HG03039 (cell line): ENCODE results near the gene PCGF3.
"Not testable (repeated sequence)": the region's sequence is repeated elsewhere in the genome, so short reads cannot be mapped to it uniquely, and the experiment has no call there.

Source experiments
- ATAC-seq: cut with Tn5 transposase; IDR thresholded peaks from one replicate; pipeline ENCODE4 v1.9.1; 2021; ENCODE audit warnings: mild to moderate bottlenecking, moderate library complexity; ENCODE audit not compliant: unreplicated experiment

PCGF3 gene

DNA sequence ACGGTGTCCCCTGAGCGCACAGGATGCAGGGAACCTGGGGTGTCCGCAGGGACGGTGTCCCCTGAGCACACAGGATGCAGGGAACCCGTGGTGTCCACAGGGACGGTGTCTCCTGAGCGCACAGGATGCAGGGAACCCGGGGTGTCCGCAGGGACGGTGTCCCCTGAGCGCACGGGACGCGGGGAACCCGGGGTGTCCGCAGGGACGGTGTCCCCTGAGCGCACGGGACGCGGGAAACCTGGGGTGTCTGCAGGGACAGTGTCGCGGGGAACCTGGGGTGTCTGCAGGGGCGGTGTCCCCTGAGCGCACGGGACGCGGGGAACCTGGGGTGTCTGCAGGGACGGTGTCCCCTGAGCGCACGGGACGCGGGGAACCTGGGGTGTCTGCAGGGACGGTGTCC, 30.9 kb downstream of the PCGF3 start:
- not testable (repeated sequence) for ATAC-seq

DNA sequence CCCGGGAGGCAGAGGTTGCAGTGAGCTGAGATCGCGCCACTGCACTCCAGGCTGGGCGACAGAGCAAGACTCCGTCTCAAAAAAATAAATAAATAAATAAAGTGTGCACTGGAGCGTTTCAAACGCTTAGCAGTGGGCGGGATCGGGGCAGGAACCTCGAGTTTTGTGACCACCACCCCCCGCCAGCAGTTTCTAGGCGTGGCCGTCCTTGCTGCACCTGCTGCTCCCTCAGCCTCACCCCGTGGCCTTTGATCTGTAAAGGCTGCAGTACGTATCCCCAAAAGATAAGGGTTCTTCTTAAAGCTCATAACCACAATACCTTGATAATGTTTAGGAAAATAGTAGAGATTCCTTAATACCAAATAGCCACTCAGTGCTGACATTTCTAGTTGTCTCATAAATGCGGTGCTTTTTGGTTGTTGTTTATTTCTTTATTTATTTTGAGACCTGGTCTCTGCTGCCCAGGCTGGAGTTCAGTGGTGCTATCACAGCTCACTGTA, 33.2 kb downstream of the PCGF3 start:
- ATAC-seq, result no peak

DNA sequence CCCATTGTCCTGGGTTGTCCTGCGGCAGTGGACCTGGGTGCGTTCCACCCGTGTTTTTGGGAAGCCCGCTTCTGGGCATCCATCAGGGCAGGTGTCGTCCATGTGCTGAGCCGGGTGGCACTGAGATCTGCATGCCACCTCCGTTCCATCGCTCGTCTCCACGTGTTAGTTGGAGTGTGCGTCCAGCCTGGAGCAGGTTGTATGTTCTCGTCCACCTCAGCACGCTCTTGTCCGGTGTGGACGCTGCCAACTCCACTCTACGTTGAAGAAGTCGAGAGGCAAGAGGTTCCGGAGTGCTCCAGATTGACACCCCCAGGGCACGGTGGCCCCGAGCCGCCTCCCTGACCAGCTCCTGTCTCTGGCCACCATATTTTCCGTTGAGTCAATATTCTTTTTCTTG, 33.9 kb downstream of the PCGF3 start:
- no peak for ATAC-seq

DNA sequence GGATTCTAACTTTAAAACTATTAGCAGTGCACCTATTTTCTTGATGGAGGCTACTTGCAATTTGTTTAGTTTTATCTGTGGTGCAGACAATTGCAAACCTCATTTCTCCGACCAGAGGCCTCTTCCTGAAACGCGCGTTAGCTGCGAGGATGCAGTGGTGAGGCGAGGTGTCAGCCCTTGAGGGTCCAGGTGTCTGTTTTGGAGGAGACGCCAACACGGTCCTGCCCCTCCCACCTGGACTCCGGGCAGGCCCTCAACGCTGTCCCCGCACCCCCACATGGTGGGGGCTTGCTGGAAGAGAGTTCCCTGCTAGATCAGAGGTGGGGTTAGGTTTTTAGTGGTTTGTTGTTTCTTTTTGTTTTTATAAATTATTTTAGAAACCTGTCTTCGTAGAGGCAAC, 34.4 kb downstream of the PCGF3 start:
- ATAC-seq, result no peak

DNA sequence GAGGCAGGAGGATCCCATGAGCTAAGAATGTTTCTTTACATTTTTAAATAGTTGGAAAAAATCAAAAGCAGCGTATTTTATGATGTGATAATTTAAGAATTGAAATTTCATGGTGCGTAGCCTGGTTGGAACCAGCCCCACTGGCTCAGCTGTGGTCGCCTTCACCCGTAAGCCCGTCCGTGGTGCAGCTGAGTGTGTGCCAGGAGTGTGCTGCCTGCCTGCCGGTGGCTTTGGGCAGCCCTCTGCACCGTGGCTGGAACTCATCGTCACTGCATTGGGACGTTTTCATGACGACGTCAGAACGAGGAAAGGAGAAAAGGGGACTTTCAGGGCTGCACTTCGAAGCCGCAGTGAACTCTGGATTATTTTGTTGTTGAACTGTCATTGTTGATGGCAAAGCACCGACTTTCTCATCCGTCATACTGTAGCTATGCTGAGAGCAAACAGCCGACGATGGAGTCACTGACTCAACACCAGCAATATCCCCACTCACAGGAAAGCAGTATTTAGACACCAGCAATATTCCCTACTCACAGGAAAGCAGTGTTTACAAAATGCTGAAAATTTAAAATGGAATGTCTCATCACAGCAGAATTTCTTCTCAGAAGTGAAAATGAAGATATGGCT, 35.1 kb downstream of the PCGF3 start:
- no peak for ATAC-seq

DNA sequence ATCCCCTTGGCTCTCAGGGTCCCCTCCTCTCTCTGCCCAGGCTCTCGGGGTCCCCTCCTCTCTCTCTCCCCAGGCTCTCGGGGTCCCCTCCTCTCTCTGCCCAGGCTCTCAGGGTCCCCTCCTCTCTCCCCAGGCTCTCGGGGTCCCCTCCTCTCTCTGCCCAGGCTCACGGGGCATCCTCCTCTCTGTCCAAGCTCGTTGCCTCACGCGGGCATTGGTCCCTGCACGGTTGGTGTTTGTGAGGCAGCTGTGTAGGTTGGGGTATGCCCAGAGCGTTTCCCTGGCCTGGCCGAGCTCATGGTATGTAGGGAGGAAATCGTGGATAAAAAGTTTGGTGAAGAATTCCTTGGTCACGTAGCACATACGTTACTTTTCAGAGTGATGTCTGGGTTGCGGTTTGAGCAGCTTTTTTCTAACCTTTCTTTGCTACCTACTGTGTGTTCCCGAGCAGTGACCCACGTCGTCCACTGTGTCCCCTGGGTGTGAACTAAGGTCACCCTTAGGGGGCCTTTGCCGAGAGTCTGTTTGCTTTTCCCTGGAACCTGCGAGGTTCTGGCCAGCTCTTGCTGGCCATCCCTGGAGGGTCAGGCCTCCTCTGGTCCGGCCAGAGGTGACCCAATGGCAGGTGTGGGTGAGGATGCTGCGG, 36.6 kb downstream of the PCGF3 start:
- no peak for ATAC-seq

DNA sequence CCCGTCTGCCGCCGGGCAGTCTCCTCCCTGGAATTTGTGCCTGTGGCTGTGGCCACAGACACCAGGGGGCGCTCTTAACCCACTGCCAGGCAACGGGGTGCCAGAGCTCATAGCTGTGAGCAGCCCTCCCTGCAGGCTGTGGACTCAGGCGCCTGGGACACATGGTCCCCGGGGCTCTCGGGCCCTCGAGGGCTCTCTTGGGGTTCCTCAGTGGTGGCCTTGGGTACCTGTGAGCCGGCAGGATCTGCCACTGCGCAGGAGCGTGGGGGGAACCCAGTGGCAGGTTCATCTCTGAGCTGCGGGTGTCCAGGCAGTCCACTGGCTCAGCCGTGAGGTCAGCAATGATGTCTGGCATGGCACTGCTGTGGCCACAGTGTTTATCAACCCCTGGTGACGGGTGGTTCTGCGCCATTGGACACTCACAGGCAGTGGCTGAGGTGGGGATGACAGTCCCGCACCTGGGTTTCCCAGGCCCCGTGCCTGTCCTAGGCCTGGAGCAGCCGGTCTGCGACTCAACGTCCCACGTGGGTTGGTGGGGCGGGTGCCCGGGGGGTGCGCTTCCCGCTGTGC, 37.2 kb downstream of the PCGF3 start:
- ATAC-seq, result no peak

DNA sequence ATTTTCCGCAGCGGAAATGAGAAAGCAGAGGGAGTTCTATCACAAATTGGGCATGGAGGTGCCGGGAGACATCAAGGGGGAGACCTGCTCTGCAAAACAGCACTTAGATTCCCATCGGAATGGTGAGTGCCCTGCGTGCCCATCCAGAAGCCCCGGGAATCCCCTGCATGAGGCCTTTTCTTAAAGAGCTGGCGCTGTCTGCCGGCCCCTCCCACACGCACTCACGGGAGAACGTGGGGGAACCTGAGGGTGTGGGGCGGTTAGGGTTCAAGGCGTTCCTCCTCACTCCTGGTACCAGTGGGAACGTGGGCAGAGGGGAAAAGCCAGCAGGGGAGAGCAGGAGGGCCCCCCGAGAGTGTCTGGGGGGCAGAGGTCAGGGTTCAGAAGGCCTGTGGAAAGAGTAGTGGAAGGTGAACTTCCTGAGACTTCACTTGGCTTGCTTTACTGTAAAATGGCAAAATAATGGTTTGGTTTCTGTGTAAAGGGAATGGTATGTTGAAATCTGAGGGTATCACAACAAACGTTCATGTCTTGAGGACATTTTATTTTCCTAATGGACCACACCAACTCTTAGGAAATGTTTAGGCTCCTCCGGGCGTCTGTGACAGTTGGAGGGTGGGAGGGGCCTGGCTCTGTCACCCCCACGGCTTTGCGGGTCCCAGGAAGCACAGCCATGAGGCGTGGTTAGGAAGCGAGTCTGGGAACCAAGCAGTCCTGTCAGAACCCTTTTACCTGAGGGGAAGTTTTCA, 38.0 kb downstream of the PCGF3 start:
- ATAC-seq, result no peak

DNA sequence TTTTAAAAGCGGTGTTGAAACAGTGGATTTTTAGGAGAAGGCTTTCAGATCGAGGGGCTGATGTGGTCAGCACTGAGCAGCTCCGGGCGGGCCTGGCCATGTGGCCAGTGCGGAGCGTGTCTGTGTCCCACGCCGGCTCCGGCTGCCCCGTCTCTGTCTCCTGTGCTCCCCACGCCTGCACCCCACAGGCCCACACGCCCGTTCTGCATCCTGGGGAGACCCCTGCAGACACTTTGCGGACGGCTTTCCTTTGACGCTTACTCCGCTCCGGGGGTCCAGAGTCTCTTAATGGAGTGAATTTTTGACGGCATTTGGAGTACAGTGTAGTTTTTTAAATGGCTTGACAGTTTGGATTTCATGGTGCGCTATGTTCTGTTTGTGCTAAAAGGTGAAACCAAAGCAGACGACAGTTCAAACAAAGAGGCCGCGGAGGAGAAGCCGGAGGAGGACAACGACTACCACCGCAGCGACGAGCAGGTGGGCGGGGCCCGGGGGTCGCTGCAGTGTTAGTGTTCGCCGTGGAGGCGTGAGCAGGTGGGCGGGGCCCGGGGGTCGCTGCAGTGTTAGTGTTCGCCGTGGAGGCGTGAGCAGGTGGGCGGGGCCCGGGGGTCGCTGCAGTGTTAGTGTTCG, 38.7 kb downstream of the PCGF3 start:
- no peak for ATAC-seq

DNA sequence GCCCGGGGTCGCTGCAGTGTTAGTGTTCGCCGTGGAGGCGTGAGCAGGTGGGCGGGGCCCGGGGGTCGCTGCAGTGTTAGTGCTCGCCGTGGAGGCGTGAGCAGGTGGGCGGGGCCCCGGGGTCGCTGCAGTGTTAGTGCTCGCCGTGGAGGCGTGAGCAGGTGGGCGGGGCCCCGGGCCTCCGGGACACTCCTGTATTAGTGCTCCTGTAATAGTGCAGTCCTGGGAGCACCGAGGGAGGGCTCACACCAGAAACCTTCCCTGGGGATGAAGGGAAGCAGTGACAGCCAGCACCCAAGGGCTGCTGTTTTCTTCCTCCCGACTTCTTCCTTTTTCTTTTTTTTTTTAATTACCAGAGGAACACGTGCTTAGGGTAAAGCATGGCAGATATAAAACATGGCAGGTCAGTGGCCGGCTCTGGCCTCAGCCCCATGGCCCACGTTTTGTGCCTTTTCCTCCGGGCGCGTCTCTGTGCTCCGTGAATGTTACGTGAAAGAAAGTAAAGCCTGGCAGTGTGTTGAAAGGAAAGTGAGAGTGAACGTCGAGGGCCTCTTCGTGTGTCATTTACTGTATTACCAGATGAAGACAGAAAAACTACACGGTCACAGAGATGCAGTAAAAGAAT, 42.0 kb downstream of the PCGF3 start:
- no peak for ATAC-seq

DNA sequence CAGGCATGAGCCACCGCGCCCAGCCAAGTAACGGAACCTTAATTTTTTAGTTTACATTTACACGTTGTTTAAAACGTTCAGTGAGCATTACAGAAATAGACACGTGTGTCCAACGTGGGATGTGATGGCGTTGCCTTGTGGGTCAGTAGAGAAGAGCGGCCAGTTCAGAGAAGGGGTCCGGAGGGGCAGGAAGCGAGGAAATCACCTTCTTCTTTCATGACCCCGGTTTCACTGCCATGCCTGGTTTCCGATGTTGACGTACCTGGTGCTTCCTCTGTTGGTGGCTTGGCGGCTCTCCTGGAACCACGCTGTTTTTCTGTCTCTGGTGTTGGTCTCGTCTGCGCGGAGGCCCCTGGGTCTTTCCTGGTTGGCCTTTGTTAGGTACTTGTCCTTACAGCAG, 42.8 kb downstream of the PCGF3 start:
- no peak for ATAC-seq

DNA sequence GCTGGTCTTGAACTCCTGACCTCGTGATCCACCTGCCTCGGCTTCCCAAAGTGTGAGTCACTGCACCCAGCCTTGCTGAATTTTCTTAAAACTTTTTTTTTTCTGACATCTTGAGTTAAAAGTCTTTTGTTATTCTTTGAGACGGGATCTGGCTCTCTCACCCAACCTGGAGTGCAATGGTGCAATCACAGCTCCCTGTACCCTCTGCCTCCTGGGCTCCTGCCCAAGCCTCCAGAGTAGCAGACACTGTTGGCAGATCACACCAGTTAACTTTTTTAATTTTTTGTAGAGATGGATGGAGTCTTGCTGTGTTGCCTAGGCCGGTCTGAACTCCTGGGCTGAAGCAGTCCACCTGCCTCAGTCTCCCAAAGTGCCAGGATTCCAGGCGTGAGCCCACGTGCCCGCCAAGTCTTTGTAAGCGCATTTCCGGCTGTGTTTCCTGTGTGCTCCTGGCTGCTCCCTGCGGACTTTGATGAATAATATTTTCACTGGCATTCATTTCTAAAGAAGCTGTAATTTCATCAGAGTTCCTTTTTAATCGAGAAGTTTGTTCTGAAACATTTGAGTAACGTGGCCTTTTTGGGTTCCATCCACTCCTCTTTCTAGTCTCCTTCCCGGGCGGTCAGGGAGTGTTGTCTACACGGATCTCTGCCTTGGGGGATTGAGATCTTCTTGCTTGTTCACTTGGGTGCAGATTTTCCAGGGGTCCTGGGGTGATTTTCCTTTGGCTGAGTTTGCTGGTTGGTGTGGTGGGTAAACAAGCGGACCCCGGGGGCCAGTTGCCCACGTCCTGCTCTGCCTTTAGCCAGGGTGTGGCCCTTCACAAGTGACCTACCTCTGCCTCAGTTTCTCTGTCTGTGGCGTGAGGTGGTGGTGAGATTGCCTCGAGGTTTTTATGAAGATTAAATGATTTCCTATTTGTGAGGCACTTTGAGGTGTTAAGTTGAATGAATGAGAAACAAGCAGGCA, 44.4 kb downstream of the PCGF3 start:
- no peak for ATAC-seq

DNA sequence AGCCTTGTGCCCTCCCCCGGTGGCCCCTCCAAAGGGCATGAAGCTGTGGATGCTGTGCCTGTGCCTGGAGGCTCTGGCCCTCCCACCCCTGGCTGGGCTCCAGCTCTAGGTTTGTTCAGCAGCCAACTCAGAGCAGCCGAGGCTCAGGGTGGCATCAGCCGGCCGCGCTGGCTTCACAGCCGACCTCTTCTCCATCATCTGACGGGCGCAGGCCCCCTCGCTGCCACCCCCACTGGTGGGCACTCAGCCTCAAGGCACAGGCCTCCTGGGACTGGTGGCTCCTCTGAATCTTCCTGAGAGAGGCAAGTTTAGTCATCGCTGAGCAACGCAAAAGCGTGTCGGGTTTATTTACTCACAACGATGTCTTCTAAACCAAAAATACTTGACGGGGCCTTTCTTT, 46.0 kb downstream of the PCGF3 start:
- no peak for ATAC-seq

DNA sequence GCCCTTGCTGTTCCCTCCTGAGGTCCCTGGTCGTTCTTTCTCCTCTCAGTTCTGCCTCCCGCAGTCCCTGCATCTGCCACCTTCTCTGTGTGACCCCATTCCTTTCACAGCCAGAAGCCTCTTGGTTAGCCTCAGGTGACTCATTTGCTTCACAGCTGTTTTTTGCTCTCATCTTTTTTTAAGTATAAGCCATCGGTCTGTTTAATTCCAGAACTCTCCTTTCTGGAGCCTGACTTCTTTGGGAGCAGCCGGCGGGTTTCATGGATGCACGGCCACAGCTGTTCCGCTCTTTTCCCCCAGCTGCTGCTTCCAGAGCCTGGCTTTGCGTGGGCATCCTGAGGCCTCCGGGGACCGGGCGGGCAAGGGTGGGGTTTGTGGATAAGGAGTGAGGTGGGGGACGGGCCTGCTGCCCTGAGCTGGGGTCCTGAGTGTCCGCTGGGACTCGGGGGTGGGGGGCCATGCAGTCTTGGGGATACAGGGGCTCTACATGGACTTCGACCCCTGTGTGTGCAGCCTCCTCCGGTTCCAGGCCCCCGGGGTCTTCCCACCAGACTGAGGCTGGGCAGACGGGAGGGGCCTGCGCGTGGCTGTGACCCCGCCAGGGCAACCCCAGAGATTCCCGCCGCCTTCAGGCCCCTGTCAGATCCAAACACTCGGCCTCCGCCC, 46.7 kb downstream of the PCGF3 start:
- ATAC-seq, result no peak

DNA sequence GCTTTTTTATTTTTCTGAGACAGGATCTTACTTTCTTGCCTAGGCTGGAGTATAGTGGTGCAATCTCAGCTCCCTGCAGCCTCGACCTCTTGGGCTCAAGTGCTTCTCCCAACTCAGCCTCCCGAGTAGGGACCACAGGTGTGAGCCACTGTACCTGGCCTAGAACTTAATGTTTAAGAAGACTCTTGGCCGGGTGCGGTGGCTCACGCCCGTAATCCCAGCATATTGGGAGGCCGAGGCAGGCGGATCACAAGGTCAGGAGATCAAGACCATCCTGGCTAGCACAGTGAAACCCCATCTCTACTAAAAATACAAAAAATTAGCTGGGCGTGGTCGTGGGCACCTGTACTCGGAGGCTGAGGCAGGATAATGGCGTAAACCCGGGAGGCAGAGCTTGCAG, 47.6 kb downstream of the PCGF3 start:
- not testable (repeated sequence) for ATAC-seq

DNA sequence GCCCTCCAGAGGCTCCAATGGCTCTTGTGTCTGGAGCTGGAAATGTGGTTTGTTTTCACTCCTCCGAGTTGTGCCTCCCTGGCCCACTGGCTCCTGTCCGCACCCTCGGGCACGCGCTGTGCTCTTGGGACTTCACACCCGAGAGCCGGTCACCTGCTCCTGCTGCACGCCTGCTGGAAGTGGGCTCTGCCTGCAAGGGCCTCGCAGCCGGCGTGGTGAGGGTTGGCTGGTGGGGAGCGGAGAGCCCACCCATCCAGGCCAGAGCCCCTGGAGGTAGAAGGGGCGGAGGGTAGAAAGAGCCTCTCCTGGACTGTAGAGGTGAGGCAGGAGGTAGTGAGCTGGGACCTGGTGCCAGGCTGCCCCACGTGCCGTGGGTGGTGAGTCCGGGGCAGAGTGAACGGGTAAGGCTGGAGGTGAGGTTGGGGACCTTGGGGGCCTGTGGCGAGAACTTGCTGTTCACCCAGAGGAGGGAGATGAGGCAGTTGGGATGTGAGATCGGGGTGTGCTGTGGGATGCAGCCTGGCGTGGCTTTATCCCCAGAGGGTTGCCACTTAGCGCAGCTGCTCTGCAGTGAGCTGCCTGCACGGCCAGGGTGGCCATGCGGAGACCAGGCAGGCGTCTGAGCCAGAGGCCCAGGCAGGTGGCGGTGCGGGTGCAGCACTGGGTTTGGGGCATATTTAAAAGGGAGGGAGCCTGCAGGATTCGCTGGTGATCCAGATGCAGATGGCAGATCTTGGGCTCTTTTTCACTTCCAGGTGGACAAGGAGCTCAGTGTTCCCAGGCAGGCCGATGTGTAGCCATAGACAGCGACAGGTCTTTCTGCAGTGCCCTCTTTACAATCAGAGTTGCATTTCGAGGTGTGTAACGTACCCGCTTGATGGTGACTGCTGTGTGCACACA, 48.8 kb downstream of the PCGF3 start:
- ATAC-seq, result no peak

DNA sequence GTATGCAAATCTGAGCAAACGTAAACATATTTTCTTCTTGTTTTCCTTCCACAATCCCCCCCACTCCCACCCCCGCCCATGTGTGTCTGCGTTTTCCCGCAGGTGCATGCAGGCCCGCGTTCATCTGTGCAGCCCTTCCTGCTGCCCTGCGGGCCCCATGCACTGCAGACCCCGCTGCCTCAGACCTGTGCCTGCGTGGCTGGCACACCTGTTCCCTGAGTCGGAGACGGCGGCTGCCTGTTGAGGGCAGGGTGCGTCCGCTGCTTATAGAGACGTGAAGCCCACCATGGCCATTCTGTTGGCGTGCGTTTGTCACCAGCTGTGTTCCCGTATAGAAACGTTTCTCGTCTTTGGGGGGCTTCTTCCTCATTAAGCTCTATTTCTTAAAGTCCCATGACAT, 51.5 kb downstream of the PCGF3 start:
- ATAC-seq, result no peak

DNA sequence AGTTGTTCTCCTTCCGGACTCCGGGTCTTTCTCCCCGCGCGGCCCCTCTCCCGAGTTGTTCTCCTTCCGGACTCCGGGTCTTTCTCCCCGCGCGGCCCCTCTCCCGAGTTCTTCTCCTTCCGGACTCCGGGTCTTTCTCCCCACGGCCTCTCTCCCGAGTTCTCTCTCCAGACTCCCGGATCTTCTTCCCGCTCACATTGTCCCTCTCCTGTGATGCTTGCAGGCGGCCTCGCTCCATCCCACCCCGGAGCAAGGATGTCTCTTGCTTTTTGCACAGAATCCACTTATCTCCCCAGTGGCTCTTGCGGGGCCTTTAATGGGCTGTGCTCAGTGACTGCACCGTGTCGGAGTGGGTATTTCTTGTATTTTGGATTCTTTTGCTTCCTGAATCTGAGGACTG, 54.2 kb downstream of the PCGF3 start:
- ATAC-seq, result not testable (repeated sequence)
